Body of pancreas (tissue), 4 donors: ENCODE data around the gene ITLN2. TPM values are rescaled to one million over a fixed set of nuclear protein-coding genes. Genes with fewer than 3 reads are reported as not detected.
"Not testable (repeated sequence)": the region's sequence is repeated elsewhere in the genome, so short reads cannot be mapped to it uniquely, and the experiment has no call there.

Experiments used
- ATAC-seq: fragments of 150-250 bp; one replicate; pipeline ENCODE4 v1.9.1; 2016
- DNase-seq, 4 donors: peaks; one replicate each; pipeline ENCODE4 v3.0.0-alpha.2; 2019
- H3K27ac ChIP-seq, 4 donors: fragments of 200-600 bp; sonication (generic); 1 replicate in 3 of 4; 2 replicates in 1 of 4; pipeline versions ENCODE4 v1.5.1 to v1.6.1; 2016 to 2019; ENCODE audit warnings: mild to moderate bottlenecking in 1 of 4, mixed read lengths in 1 of 4, moderate library complexity in 1 of 4
- H3K27me3 ChIP-seq, 2 donors: fragments of 200-600 bp; sonication (generic); one replicate each; pipeline ENCODE4 v1.6.0; 2016; ENCODE audit warnings: mild to moderate bottlenecking in 1 of 2
- H3K36me3 ChIP-seq, 2 donors: fragments of 200-600 bp; sonication (generic); replicated peaks in 1 of 2; 2 replicates each; pipeline ENCODE4 v1.5.1; 2016; ENCODE audit warnings: low read depth in 2 of 2; ENCODE audit not compliant: insufficient read depth in 1 of 2
- H3K4me1 ChIP-seq: fragments of 200-600 bp; sonication (generic); one replicate; pipeline ENCODE4 v1.6.0; 2016
- H3K4me3 ChIP-seq, 2 donors: fragments of 200-600 bp; sonication (generic); 1 replicate in 1 of 2; 2 replicates in 1 of 2; pipeline ENCODE4 v1.5.1; 2016 to 2019
- H3K9me3 ChIP-seq, 3 donors: fragments of 200-600 bp; sonication (generic); 1 replicate in 2 of 3; 2 replicates in 1 of 3; pipeline ENCODE4 v1.5.1; 2016
- CTCF ChIP-seq, 7 experiments: fragments of 450-650 bp in 4 of 7; fragments of 200-600 bp in 3 of 7; sonication (generic) in 3 of 7; IDR thresholded peaks; one replicate each; pipeline ENCODE4 v1.5.1; 2016 to 2019; ENCODE audit warnings: antibody characterized with exemption in 7 of 7
- POLR2A ChIP-seq, 3 donors: fragments of 450-650 bp; IDR thresholded peaks; one replicate each; pipeline ENCODE4 v1.6.1; 2016; ENCODE audit warnings: antibody characterized with exemption in 3 of 3, mild to moderate bottlenecking in 2 of 3
- WGBS, 2 donors: methylation state at CpG; one replicate each; pipeline ENCODE4 v1.1.5; 2017; 5-methylcytosine and 5-hydroxymethylcytosine counted together
- intact Hi-C: fragments of 100-400 bp; cut with DNase I; formaldehyde crosslinking; loops from one replicate; pipeline ENCODE4 v1.15.1; 2023
- total RNA-seq, 2 donors: library from RNA; depleted of rRNA; stranded (reverse); fragments of >200 nt; gene quantifications; one replicate each; pipeline ENCODE4 v1.1.0, GENCODE V29; 2016

The ITLN2 gene
- total RNA-seq, 2 donors from 2014 or later = not detected

GRCh38 chr1:160950657-160951056, 4.0 kb downstream of the ITLN2 start:
- Histone ChIP-seq H3K27ac (no peak overlapping the region), H3K36me3 (no peaks in the 10 kb centered on the region), H3K4me1 (no peaks in the 10 kb centered on the region), H3K4me3 (no peak overlapping the region), H3K27me3 (no peaks in the 10 kb centered on the region), H3K9me3 (no peaks in the 10 kb centered on the region)
- DNase-seq (no peak), ATAC-seq (no peak)
- WGBS, 2 donors = 89 to 93% methylated on average over 1 to 3 of the region's 3 CpGs
- intact Hi-C loops = loop anchor here (5.0 kb wide), 2 partner anchors 113 to 223 kb away; no protein-coding TSS in a partner anchor
- TF ChIP-seq POLR2A (IDR thresholded peaks at IDR 0.05) = no peak
- TF ChIP-seq CTCF (IDR thresholded peaks at IDR 0.05) = no peak

GRCh38 chr1:160949881-160950280, 4.7 kb downstream of the ITLN2 start:
- Histone ChIP-seq H3K27ac (no peak overlapping the region), H3K9me3 (no peaks in the 10 kb centered on the region), H3K4me1 (no peaks in the 10 kb centered on the region), H3K36me3 (no peaks in the 10 kb centered on the region), H3K27me3 (no peaks in the 10 kb centered on the region), H3K4me3 (no peak overlapping the region)
- DNase-seq = no peak
- intact Hi-C loops = loop anchor here (5.0 kb wide), 2 partner anchors 113 to 223 kb away; no protein-coding TSS in a partner anchor
- no peak for ATAC-seq
- TF ChIP-seq CTCF (IDR thresholded peaks at IDR 0.05) (no peak), POLR2A (IDR thresholded peaks at IDR 0.05) (no peak)
- 87 to 91% methylated on average over 2 of the region's 2 CpGs for WGBS, 2 donors

- DNase-seq, H3K4me1 ChIP-seq, ATAC-seq, H3K27ac ChIP-seq, H3K9me3 ChIP-seq, H3K36me3 ChIP-seq, H3K4me3 ChIP-seq, intact Hi-C loops, H3K27me3 ChIP-seq: not testable (repeated sequence)
- WGBS, 2 donors = 53 to 60% methylated on average over 4 to 7 of the region's 7 CpGs
Observed at GRCh38 chr1:160949216-160949880, 5.3 kb downstream of the ITLN2 start.

GRCh38 chr1:160947174-160947759, 7.3 kb downstream of the ITLN2 start:
- ATAC-seq, intact Hi-C loops, DNase-seq, H3K4me1 ChIP-seq, H3K36me3 ChIP-seq, H3K4me3 ChIP-seq, H3K9me3 ChIP-seq, H3K27ac ChIP-seq, H3K27me3 ChIP-seq: not testable (repeated sequence)
- WGBS, 2 donors = 41% methylated on average over 6 to 7 of the region's 7 CpGs

- intact Hi-C loops, H3K4me1 ChIP-seq, DNase-seq, H3K4me3 ChIP-seq, H3K9me3 ChIP-seq, ATAC-seq, H3K36me3 ChIP-seq, H3K27ac ChIP-seq, H3K27me3 ChIP-seq: not testable (repeated sequence)
- WGBS, 2 donors = 83% methylated on average over 6 of the region's 6 CpGs
Observed at GRCh38 chr1:160945881-160946280, 8.7 kb downstream of the ITLN2 start.

- intact Hi-C loops = no loop called here
- 84 to 86% methylated on average over 15 of the region's 15 CpGs for WGBS, 2 donors
- TF ChIP-seq CTCF (IDR thresholded peaks at IDR 0.05) (no peak), POLR2A (IDR thresholded peaks at IDR 0.05) (no peak)
Observed at GRCh38 chr1:160945079-160945478, 9.5 kb downstream of the ITLN2 start.

More at GRCh38 chr1:160945079-160945478, 9.5 kb downstream of the ITLN2 start:
- Histone ChIP-seq H3K4me1 (no peaks in the 10 kb centered on the region), H3K27ac (no peak overlapping the region), H3K36me3 (no peaks in the 10 kb centered on the region), H3K9me3 (no peaks in the 10 kb centered on the region), H3K27me3 (no peaks in the 10 kb centered on the region), H3K4me3 (no peak overlapping the region)
- no peak for ATAC-seq
- DNase-seq = no peak
